ENCODE results near the gene PLAGL1. TPM values are rescaled to one million over a fixed set of nuclear protein-coding genes. Genes with fewer than 3 reads are reported as not detected.

Gene PLAGL1
- total and polyA plus RNA-seq, 2 donors (not counting 1 experiment from before 2014, with no cell fraction given) = 23.6 to 36.0 TPM

GRCh38 chr6:143957679-143958274 is 50.3 kb downstream of the PLAGL1 start:
- Mint-ChIP-seq H3K9me3 (ENCODE audit: insufficient read depth) (no peaks in the 10 kb centered on the region), H3K27me3 (no peaks in the 10 kb centered on the region), H3K27ac (no peak overlapping the region), H3K4me3 (no peak overlapping the region), H3K4me1 (no peaks in the 10 kb centered on the region)
- 82% methylated on average over 3 of the region's 4 CpGs for WGBS (ENCODE audit: insufficient coverage)
- ATAC-seq (ENCODE audit: low read depth) (no peak), DNase-seq (no peak)
- H3K27me3 ChIP-seq (replicated peaks in 1 of 4; ENCODE audit: control extremely low read depth in 1 of 4, control insufficient read depth in 3 of 4, insufficient read depth in 4 of 4, low read length in 3 of 4) = no peaks in the 10 kb centered on the region
- no peak overlapping the region for H3K27ac ChIP-seq (ENCODE audit: low read length in 2 of 2)
- intact Hi-C loops (cut with micrococcal nuclease) = no loop called here
- H3K36me3 ChIP-seq (replicated peaks in 1 of 2; ENCODE audit: control extremely low read depth in 1 of 2, control insufficient read depth in 1 of 2, extremely low read depth in 1 of 2, insufficient read depth in 2 of 2, low read length in 1 of 2) = peaks cover 0 to 4% of the 10 kb centered on the region in 2 experiments
- H3K9ac ChIP-seq (ENCODE audit: low read length) = no peak overlapping the region
- CTCF ChIA-PET = interaction anchor here (1.2 kb wide), 1 partner anchor 18 kb away, joined by 4 read pairs; no protein-coding TSS in a partner anchor
- no peak overlapping the region for H2AFZ ChIP-seq (ENCODE audit: insufficient read depth, low read depth, low read length, poor library complexity, severe bottlenecking)
- H3K4me1 ChIP-seq (ENCODE audit: control insufficient read depth in 2 of 2, insufficient read depth in 2 of 2, low read length in 2 of 2) = no peaks in the 10 kb centered on the region
- no peak overlapping the region for H3K4me2 ChIP-seq (replicated peaks; ENCODE audit: low read depth, low read length, poor library complexity, severe bottlenecking)
- no peaks in the 10 kb centered on the region for H3K9me3 ChIP-seq (ENCODE audit: control extremely low read depth in 1 of 3, control insufficient read depth in 2 of 3, insufficient read depth in 1 of 3, low read length in 2 of 3)
- POLR2A ChIA-PET = no interaction called here
- no peaks in the 10 kb centered on the region for H3K79me2 ChIP-seq (ENCODE audit: control insufficient read depth, insufficient read depth, low read length)
- TF ChIP-seq CTCF (IDR thresholded peaks at IDR 0.05) (no peak), EZH2 (IDR thresholded peaks at IDR 0.05; ENCODE audit: borderline replicate concordance, insufficient read depth, low read depth, low read length, poor library complexity, severe bottlenecking) (no peak)
- H3K4me3 ChIP-seq (ENCODE audit: control extremely low read depth in 1 of 5, extremely low read depth in 1 of 5, insufficient read depth in 1 of 5, low read depth in 2 of 5, low read length in 4 of 5) = no peak overlapping the region
- no peaks in the 10 kb centered on the region for H4K20me1 ChIP-seq (ENCODE audit: control insufficient read depth, insufficient read depth, low read length, poor library complexity, severe bottlenecking)

- Mint-ChIP-seq H3K27me3 (no peaks in the 10 kb centered on the region), H3K4me3 (no peak overlapping the region), H3K9me3 (ENCODE audit: insufficient read depth) (no peaks in the 10 kb centered on the region), H3K27ac (no peak overlapping the region), H3K4me1 (no peaks in the 10 kb centered on the region)
- Histone ChIP-seq H3K27me3 (replicated peaks in 1 of 4; ENCODE audit: control extremely low read depth in 1 of 4, control insufficient read depth in 3 of 4, insufficient read depth in 4 of 4, low read length in 3 of 4) (no peaks in the 10 kb centered on the region), H3K4me2 (replicated peaks; ENCODE audit: low read depth, low read length, poor library complexity, severe bottlenecking) (no peak overlapping the region), H4K20me1 (ENCODE audit: control insufficient read depth, insufficient read depth, low read length, poor library complexity, severe bottlenecking) (no peaks in the 10 kb centered on the region), H3K36me3 (replicated peaks in 1 of 2; ENCODE audit: control extremely low read depth in 1 of 2, control insufficient read depth in 1 of 2, extremely low read depth in 1 of 2, insufficient read depth in 2 of 2, low read length in 1 of 2) (peaks cover 0 to 4% of the 10 kb centered on the region in 2 experiments), H3K27ac (ENCODE audit: low read length in 2 of 2) (no peak overlapping the region), H3K9ac (ENCODE audit: low read length) (no peak overlapping the region), H3K9me3 (ENCODE audit: control extremely low read depth in 1 of 3, control insufficient read depth in 2 of 3, insufficient read depth in 1 of 3, low read length in 2 of 3) (no peaks in the 10 kb centered on the region), H3K79me2 (ENCODE audit: control insufficient read depth, insufficient read depth, low read length) (no peaks in the 10 kb centered on the region), H2AFZ (ENCODE audit: insufficient read depth, low read depth, low read length, poor library complexity, severe bottlenecking) (no peak overlapping the region), H3K4me3 (ENCODE audit: control extremely low read depth in 1 of 5, extremely low read depth in 1 of 5, insufficient read depth in 1 of 5, low read depth in 2 of 5, low read length in 4 of 5) (no peak overlapping the region), H3K4me1 (ENCODE audit: control insufficient read depth in 2 of 2, insufficient read depth in 2 of 2, low read length in 2 of 2) (no peaks in the 10 kb centered on the region)
- ChIA-PET CTCF (interaction anchor here (1.4 to 2.0 kb wide), 2 partner anchors 12 to 16 kb away, joined by 4 to 6 read pairs; no protein-coding TSS in a partner anchor), POLR2A (no interaction called here)
- intact Hi-C loops (cut with micrococcal nuclease) = no loop called here
- 98% methylated on average over 6 of the region's 8 CpGs for WGBS (ENCODE audit: insufficient coverage)
- TF ChIP-seq CTCF (IDR thresholded peaks at IDR 0.05) = no peak
- TF ChIP-seq EZH2 (IDR thresholded peaks at IDR 0.05; ENCODE audit: borderline replicate concordance, insufficient read depth, low read depth, low read length, poor library complexity, severe bottlenecking) = no peak
- DNase-seq (no peak), ATAC-seq (ENCODE audit: low read depth) (no peak)
These were observed 52.1 kb downstream of the PLAGL1 start for GRCh38 chr6:143955971-143956370.
